Activated CD4-positive, alpha-beta T cell treated with anti-CD3 and anti-CD28 coated beads, Interleukin-2, Interleukin-6, amounts not matched to agents 100 ng/mL and 50 ng/mL, durations not matched to agents 16 hours and 8 hours (primary cell): ENCODE data around the gene TTC27.

Experiments used
- DNase-seq: peaks from one replicate; pipeline ENCODE4 v3.0.0-alpha.2; 2020

TTC27 gene

GRCh38 chr2:32671885-32672533 is 44.2 kb downstream of the TTC27 start:
- no peak for DNase-seq

DNA sequence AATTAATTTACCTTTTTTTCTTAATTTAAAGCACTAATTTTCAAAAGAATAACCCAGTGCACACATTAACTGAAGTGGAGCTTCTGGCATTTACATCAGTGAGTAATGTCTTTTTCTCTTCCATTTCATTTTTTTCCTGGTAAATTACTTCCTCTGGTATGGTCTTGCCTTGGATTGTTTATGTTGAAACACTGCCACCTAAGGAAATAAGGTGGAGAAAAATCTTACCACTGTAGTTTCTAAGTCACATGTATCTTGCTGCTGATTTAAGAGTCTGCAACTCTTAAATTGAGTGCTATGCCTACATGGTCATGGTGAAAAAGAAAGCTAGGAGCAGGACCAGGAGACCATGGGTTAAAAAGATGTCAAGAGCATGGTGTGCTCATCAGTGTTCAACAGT is 51.0 kb downstream of the TTC27 start:
- no peak for DNase-seq

GRCh38 chr2:32680942-32681341 is 53.1 kb downstream of the TTC27 start:
- no peak for DNase-seq

GRCh38 chr2:32683520-32684086 is 55.8 kb downstream of the TTC27 start:
- DNase-seq, result no peak

DNA sequence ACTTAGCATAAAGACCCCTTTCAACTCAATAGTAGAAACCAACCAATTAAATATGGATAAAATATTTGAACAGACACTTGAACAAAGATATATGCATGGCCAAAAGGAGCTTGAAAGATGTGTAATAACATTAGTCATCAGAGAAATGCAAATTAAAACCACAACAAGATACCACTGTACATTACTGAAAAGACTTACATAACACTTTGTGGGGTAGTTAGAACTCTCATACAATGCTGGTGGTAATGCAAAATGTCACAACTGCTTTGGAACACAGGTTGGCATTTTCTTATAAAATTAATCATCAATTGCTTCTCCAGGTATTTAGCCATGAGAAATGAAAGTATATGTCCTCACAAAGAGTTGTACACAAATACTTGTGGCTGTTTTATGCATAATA is 60.7 kb downstream of the TTC27 start:
- peak; percentile 18 for DNase-seq

DNA sequence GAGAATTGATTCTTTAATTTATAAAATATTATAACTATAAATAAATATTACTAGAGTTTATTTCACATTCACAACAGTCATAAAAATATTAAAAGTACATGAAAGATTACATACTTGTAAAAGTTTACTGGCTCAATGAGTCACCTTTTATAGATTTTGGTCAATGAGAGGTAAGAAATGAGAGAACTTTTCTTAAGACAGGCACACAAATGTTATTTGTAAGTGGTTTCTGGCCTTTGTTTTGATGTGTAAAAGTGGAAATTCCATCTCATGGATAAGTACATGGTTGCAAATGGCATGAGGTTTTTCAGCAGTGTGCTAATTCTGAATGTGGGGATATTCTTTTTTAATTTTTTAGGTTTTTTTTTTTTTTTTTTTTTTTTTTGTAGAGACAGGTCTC is 63.8 kb downstream of the TTC27 start:
- no peak for DNase-seq

GRCh38 chr2:32696439-32696838 is 68.6 kb downstream of the TTC27 start:
- DNase-seq, result no peak

DNA sequence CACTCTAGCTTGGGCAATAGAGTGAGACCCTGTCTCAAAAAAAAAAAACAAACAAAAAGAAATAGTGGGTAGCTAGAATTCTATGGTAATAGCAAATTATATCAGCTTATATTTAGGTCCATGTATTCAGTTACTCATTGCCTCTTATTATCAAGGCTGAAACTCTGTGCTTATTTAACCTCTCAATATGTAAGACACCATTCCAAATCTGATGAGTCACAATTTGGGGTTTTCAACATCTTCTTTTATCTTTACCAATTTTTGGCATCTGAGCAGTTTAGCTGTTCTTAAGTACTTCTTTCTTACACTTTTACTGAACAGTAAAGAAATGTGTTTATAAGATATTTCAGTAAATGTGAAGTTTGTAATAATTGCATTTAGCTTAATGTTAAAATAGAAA is 69.3 kb downstream of the TTC27 start:
- no peak for DNase-seq

- DNase-seq, result no peak
Measured at GRCh38 chr2:32699151-32699550, 71.3 kb downstream of the TTC27 start.

GRCh38 chr2:32701806-32702205 is 74.0 kb downstream of the TTC27 start:
- peak; percentile 9 for DNase-seq

DNA sequence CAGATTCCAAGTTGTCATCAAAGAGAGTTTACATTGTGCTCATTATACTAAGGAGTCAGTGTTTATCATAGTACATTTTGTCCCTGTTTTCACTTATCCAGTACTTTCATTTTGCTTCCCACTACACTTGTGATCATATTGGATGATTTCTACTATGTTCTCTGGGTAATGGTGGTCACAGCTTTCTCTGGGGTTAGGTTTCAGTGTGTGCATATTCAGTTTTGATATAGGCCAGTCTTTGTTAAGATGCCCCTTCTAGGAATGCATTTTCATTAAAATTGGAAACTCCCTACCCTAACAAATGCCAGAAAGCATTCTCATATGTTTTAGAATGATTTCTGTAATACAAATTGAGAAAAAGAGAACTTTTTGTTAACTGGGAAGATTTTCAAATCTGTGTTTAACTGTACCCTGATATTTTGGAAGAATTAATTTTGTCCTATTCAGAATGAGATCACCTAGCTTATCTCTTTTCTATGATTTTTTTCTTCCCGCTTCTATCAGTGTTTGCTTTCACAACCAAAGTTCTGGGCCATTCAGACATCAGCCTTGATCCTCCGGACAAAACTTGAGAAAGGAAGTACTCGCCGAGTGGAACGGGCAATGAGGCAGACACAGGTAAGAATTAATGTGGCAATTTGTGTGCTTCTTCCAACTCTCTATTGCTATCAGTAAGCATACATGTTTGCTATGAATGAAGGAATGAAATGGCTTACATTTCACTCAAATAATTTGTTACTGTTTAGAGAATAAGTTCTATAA is 74.6 kb downstream of the TTC27 start:
- no peak for DNase-seq

- no peak for DNase-seq
Measured at GRCh38 chr2:32706815-32707579, 79.1 kb downstream of the TTC27 start.

- DNase-seq, result no peak
Measured at GRCh38 chr2:32711219-32711618, 83.4 kb downstream of the TTC27 start.

DNA sequence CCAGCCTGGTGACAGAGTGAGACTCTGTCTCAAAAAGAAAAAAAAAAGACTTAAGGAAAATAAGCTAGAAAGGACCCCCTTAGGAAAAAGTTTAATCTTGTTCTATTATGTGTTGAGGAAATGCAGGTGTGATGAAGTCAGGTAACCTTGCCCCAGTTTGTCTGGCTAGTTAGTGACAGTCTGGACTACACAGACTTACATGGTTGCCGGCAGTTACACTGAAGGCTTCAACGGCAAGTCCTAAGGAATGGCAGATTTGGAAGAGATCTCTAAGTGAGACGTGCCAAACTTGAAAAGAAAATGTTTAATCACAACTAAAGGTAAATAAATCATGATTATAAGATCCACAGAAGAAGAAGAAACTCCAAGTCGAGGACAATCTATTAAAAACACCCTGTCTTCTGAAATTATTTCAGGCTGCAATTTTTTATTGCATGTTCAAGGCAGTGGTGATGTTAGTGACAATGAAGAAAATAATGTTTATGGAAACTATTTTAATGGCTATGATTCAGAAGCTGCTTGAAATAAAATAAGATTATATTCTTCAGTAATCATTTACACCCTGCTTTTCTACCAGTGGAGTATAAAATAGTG is 84.2 kb downstream of the TTC27 start:
- DNase-seq, result no peak

- no peak for DNase-seq
Measured at GRCh38 chr2:32712870-32713269, 85.0 kb downstream of the TTC27 start.

DNA sequence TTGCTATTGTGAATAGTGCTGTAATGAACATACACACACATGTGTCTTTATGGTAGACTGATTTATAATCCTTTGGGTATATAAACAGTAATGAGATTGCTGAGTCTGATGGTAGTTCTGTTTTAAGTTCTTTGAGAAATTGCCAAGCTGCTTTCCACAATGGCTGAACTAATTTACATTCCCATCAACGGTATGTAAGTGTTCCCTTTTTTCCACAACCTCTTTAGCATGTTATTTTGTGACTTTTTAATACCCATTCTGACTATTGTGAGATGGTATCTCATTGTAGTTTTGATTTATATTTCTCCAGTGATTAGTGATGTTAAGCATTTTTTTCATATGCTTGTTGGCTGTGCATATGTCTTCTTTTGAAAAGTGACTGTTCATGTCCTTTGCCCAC is 86.7 kb downstream of the TTC27 start:
- no peak for DNase-seq

- peak; percentile 40 for DNase-seq
Measured at GRCh38 chr2:32715391-32715841, 87.6 kb downstream of the TTC27 start.

GRCh38 chr2:32715981-32716380 is 88.1 kb downstream of the TTC27 start:
- DNase-seq, result no peak

GRCh38 chr2:32716598-32716997 is 88.7 kb downstream of the TTC27 start:
- no peak for DNase-seq

- DNase-seq, result no peak
Measured at GRCh38 chr2:32718752-32719151, 90.9 kb downstream of the TTC27 start.

DNA sequence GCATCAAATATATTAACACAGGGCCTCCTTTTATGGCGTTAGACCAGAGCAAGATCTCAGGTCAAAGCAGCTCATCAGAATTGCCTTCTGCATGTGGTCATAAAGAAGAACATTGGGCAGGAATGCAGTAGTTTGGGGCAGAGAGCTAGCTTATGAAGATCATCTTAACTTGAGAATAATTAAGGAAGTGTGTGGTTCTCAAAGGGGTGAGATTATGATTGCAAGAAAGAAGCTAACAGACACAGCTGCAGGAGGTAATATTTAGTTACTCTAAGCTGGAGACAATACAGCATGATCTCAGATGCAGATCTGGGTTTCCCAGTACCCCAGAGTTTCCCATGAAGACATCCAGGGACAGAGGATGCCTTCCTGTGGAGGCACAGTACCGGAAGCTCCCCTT is 91.6 kb downstream of the TTC27 start:
- no peak for DNase-seq

GRCh38 chr2:32719933-32720716 is 92.3 kb downstream of the TTC27 start:
- DNase-seq, result no peak
